GM18870 (cell line): ENCODE data around the gene RUVBL2.

Experiments
- ATAC-seq: cut with Tn5 transposase; IDR thresholded peaks from one replicate; pipeline ENCODE4 v1.9.1; 2021; ENCODE audit warnings: moderate library complexity; ENCODE audit not compliant: unreplicated experiment

Gene RUVBL2

DNA sequence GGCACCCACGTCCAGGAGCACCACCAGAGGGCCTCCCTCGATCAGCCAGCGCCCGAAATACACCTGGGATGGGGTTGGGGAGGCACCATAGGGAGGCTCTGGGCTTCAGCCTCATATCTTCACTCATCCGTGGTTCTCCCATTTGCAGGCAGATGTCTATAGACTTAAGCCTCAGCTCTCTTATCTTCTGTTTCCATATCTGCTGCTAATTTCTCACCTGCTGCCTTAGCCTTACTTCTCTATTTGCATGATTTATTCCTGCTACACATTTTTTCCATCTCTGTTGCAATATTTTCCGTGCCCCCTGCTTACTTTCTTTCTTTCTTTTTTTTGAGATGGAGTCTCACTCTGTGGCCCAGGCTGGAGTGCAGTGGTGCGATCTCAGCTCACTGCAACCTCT, 6.4 kb upstream of the RUVBL2 start:
- ATAC-seq = no peak

DNA sequence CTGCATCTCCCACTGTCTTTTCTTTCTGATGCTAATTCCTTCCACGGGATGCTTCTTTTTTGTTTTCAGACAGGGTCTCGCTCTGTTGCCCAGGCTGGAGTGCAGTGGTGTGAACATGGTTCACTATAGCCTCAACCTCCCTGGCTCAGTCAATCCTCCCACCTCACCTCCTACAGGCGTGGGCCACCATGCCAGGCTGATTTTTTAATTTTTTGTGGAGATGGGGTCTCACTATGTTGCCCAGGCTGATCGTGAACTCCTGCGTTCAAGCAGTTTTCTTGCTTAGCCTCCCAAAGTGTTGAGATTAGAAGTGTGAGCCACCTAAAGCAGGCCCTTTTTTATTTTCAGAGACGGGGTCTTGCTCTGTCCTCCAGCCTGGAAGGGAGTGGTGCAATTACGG, 5.4 kb upstream of the RUVBL2 start:
- no peak for ATAC-seq

DNA sequence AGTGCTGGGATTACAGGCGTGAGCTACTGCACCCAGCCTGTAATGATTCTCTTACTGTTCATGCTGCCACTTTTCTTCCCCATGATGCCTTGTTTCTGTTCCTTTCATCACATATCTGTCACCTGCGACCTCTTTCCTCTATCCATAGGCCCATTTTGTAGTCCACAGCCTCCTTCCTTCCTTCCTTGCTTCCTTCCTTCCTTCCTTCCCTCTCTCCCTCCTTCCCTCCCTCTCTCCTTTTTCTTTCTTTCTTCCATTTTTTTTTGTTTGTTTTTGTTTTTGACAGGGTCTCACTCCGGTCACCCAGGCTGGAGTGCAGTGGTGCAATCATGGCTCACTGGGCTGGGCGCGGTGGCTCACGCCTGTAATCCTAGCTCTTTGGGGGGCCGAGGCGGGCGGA, 4.8 kb upstream of the RUVBL2 start:
- ATAC-seq = no peak

DNA sequence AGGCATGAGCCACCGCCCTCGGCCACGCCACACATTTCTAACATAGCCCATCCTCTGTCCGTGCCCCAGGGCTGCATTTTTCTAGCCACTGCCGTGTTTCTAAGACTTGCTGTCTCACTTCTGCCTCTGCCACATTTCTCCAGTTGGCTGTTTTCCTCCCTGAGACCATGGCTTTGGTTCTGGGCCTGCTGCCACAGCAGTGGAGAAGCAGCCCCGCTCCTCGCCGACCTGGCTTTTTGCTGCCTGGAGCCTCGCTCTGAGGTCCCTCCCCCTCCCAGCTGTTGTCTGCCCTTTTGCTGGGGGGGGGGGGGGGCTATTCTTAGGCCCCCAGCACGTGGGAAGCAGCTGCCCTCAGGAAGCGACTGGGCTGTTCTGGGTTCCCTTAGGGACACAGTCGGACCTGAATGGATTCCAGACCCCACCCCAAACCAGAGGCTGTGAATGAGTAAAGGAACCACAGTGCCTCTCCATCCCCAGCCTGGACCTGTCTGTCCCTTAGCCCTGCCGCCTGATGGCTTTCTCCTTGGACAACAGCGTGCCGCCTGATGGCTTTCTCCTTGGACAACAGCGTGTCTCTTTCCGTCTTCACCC, 3.9 kb upstream of the RUVBL2 start:
- ATAC-seq = no peak

DNA sequence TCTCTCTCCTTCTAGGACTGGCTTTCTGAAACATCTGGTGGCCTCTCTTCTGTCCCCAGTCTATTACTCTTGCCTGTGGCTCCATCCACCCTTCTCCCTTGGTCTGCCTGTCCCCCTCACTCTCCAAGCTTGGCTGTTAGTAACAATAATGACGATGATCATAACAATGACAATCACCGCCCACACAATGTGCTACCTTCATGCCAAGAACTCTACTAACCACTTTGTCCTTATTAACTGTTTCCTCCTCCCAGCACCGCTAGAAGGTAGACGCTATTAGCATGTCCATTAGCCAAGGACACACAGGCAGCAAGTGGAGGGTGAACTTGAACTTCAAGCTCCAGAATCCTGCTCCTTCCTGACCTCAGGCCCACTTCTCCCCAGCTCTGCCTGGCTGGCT, 3.3 kb upstream of the RUVBL2 start:
- no peak for ATAC-seq

DNA sequence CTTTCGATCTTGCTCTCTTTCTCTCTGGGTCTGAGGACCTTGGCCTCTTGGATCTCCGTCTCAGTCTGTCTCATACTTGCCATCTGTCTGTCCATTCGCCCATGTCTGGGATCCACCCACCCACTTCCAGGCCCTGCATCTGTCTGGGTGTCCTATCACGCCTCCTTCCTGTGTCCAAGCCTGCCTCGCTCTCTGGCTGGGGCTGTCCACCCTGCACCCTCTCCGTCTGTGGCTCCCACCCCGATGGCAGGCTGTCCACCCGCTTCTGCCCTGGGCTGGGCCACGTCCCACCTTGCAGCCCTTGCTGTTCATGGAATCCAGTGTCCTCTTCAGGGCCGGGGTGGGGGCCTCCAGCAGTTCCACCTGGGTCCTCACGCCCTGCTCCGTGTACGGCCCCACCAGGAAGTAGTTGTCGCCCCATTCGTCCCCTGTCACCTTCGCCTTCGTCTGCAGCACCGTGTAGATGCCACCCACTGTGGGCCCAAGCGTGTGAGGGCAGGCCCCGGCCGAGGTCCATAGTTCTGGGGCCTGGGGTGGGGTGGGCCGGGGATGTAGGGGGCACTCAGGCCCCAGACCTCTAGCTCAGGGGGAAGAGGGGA, 2.6 kb upstream of the RUVBL2 start:
- ATAC-seq = no peak

DNA sequence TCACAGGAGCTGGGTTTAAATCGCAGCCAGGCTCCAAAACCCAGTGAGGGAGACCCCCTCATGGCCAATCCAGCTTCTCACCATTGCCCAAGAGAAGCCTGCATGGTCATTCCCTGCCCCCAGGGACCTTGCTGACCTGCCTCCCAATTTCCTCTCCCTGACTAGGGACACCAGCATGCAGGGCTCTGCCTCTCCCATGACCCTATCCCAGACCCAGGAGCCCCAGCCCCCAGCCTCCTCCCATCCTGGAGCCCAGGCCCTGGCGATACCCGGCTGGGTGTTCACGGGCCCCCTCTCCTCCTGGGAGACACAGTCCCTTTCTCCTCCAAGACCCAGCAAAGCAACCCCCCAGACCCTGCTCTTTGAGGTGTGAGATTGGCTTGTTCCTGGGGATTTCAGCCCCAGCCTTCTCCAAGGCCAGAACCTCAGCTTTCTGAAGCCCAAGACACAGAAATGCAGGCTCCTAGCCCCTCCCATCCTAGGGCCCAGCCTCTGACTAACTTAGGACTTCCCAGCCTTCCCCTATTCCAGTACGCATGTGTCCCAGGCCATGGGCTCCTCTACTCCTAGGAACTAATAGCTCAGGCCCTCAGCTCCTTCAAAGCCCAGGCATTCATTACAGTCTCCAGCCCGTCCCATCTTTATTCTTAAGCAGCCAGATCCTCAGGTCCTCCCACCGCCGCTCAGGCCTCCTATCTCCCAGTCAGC, 1.7 kb upstream of the RUVBL2 start:
- ATAC-seq = no peak

DNA sequence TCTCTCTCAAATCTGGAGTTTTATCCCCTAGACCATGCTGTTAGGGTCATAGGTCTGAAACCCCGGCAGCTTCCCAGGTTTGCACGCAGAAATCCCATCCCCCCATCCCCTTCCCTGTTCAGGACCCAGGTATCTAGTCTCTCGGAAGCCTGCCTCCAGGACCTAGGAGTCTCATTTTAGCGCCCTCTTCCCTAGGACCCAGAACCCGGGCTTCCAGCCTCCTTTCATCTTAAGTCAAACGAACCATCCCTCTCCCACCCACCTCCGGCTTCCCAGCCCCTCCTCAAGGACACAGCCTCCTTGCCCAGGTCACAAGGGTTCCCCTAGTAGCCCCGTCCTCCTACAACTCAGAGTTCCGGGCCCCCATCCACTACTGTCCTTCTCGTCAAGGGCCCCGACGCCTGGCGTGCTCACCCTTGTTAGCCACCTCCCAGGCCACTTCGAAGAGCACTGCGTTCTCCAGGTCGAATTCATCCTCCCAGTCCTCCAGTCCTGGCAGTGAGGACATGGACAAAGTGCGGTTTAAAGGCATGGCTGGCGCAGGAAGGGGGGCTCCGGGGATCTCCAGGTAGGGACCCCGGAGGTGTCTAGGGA, 1.0 kb upstream of the RUVBL2 start:
- peak; percentile 11 for ATAC-seq

DNA sequence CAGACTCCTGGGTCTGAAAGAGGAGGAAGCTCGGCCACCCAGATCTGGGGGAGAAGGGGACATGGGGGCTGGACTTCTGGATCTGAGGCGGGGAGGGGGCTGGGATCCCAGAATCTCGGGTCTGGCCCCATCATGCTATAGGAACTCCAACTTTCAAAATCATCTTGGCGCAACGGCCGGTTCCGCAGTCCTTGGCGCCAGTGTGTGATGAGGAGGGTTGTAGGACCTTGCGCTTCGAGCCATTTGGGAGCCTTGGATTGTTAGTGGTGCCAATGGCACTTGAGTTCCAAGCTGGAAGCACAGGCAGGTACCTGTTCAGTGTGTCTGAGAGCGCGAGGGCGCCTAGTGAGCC, 324 bp downstream of the RUVBL2 start:
- ATAC-seq = no peak

DNA sequence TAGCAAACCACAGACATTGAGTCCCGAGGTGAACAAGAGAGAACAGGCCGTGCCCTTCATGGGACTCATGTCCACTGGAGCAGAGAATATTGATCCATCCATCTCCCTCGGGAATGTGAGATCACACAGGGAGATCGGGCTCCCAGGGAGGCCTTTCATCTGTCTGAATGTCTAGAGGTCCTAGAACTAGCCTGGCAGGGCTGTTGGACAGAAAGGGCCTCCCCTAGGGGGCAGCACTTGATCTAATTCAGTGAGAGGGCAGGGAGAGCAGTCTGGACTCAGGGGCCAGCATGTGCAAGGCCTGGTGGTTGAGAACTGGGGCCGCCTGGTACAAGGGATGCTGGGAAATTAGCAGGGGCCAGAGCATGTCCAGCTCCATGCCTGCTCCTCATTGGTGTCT, 4.3 kb downstream of the RUVBL2 start:
- no peak for ATAC-seq

DNA sequence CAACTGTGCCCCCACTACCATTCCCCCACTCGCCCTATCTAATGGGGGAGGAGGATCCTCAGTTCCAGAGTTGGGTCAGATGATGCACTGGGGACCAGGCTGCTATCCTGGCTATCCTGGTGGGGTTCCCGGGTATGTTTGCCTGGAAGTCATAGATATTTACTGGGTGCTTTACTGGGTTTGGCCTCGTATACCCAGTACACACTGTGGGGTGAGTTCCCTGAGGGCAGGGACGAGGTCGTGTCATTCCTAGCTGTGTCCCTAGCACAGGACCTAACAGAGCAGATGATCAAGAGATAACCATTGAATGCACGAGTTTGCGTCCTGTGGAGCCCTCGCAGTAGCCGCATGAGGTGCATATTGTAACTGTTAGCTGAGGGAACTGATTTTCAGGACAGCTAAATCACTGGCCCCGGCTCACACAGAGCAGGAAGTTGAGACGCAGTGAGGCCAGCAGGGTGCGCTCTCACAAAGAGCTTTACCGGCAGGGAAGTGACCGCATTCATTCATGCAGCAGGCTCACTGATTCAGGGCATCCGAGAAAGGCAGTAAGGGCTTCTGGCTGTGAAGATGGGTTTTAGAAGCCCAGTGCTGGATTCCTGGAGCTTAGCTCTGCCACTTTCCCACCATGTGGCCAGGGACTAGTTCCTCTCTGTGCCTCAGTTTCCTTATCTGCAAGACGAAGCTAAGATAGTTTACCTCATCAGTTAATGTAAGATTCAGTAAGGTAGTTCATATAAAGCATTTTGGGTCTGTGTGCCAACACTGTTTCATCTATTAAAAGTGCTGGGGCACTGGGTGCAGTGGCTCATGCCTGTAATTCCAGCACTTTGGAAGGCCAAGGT, 6.0 kb downstream of the RUVBL2 start:
- no peak for ATAC-seq

DNA sequence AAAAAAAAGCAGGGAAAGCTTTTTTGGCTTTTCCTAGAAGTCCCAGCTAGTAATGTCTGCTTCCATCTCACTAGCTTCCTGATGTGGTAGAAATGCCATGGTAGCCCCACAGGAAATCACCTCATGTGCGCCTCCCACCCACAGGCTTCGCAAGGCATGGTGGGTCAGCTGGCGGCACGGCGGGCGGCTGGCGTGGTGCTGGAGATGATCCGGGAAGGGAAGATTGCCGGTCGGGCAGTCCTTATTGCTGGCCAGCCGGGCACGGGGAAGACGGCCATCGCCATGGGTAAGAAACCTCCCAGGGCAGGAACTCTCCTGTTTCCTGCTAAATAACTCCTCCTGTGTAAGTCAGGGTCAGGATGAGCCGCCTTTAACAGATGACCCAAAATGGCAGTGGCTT, 10.4 kb downstream of the RUVBL2 start:
- ATAC-seq = no peak

DNA sequence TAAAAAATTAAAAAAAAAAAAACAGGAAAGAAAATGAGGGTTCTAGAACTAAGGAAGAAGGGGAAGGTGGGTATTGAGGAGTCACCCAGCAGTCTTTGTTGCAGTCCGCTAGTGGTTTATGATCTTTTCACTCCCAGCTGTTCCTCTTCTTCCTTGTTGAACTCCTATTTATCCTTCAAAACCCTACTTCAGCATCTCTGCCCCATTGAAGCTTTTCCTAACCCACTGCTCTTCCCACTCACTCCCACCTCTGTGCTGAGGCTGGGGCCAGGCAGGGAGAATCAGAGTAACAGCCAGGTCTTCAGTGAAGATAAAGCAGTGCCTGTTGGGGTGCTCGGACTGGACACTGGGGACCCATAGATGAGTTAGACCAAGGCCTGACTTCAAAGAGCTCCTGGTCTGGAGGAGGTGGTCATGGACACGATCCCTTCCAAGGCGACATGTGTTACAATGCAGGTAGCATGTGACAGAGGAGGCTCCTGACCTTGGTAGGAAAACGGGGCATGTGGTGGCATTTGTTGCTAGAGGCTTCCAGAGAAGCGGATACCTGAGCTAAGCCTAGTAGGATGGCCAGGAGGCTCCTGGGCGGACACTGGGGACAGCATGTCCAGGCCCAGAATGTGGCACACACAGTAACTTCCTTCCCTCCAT, 11.4 kb downstream of the RUVBL2 start:
- ATAC-seq = no peak

DNA sequence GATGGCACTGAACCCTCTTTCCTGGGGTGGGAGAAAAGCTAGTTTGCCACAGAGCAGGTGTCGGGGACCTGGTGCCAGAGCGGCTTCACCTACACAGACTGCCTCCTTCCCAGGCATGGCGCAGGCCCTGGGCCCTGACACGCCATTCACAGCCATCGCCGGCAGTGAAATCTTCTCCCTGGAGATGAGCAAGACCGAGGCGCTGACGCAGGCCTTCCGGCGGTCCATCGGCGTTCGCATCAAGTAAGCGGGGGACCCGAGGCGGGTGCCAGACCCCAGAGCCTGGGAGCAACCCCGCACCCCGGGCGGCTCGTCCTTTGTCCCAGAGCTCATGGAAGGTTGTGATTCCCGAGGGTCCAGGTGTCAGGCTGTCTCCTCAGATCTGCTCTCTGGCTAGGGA, 13.2 kb downstream of the RUVBL2 start:
- no peak for ATAC-seq

DNA sequence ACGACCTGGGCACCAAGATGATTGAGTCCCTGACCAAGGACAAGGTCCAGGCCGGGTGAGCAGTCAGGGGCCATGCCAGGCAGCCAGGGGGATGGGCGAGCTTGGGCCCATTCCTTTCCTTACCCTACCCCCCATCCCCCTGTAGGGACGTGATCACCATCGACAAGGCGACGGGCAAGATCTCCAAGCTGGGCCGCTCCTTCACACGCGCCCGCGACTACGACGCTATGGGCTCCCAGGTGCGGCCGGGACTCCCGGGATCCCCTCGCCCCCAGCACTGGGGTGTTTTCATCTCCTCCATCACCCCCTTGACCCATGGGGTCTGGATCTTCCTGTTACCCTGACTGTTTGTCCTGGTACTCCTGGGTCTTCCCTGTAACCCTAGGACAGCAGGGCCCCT, 16.1 kb downstream of the RUVBL2 start:
- ATAC-seq = no peak

DNA sequence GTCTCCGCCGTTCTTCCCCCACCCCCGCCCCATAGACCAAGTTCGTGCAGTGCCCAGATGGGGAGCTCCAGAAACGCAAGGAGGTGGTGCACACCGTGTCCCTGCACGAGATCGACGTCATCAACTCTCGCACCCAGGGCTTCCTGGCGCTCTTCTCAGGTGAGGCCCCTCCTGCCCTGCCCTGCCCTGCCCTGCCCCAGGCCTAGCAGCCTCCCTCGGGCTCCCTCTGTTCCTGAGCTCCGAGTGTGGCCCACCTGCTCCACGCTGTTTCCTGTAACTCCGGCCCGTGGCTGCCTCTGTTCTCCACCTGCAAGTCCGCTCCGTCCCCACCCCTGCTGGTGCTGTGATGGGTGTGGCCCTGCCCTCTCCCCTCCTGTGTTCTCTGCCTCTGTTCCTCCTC, 16.8 kb downstream of the RUVBL2 start:
- ATAC-seq = no peak

DNA sequence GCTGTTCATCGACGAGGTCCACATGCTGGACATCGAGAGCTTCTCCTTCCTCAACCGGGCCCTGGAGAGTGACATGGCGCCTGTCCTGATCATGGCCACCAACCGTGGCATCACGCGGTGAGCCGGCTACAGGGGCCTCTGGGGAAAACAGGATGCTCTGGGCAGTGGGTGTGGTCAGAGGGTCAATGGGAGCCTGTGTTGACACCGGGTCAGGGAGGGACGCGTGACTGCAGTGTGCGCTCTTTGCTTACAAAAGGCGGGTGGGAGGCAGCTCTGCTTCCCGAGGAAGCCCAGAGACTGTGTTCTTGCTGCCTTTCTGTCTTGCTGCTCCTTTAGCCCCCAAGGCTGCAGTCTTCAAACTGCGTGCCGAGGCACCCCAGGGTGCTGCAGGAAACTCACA, 17.5 kb downstream of the RUVBL2 start:
- ATAC-seq = no peak

DNA sequence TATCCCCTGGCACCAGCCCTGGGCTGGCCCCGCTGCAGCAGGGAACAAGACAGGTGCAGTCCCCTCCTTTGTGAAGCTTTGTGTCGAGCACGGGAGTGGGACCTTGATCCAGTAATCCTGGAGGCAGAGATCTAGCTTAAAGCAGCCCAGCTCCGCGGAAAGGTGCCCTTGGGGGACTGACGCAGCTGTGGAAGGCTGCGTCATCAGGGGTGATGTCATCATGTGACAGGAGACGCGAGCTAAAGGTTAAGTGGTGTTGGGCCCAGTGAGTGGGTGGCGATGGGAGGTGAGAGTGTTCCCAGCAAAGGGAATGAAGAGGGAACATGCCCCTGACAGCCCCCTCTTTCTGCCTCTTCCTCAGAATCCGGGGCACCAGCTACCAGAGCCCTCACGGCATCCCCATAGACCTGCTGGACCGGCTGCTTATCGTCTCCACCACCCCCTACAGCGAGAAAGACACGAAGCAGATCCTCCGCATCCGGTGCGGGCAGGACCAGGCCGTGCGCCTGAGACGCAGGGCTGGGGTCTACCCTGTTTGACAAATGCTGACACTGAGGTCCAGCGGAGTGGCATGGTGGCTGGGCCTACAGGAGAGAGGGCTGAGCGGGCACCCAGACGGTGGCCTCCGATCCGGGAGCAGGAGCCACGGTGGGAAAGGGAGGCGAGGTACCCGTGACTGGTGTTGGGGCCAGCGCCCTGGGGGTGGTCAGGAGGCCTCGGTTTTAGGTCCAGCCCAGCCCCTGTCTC, 20.6 kb downstream of the RUVBL2 start:
- ATAC-seq = no peak

DNA sequence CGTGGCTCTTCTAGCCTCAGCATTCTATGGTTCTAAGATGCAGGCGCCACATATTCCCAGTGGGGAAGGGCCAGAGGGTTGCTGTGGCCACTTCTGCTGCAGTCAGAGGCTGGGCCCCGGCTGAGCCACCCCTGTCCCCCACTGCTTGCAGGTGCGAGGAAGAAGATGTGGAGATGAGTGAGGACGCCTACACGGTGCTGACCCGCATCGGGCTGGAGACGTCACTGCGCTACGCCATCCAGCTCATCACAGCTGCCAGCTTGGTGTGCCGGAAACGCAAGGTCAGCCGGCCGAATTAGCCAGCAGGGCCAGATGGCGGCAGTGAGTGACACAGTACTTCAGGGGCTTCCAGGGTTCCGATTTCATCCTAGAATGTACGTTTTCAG, 21.2 kb downstream of the RUVBL2 start:
- ATAC-seq = no peak

DNA sequence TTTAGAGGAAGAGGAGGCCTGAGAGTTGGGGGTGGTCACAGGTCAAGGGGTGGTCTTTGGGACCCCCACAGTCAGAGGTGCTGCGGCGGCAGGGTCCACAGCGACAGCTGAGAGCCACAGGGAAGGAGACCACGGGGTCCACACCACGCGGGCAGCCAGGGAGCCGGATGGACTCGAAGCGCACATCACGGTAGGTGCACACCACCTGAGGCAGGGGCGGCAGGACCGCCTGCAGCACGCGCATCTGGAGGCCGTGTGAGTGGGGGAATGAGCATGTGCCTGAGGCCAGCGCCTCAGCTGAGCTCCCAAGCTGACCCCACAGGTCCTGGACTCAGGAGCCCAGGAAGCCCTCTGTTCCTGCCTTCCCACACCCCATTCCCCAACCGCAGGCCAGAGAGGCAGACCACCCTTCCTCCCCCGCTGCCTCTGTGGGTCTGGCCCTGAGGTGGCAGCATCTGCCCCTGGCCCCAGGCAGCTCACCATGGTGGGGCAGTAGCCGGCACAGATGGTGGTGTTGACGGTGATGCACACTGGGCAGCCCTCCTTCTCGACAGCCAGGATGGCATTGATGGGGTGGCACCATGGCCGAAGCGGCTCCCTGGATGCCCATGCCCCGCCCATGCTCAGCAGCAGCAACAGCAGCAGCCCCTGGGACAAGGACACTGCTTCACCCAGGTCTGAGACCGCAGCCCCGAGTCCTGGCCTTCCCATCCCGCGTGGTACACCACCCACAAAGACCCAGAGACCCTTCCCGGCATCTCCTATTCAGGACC, 22.6 kb downstream of the RUVBL2 start:
- ATAC-seq = no peak
